Upper lobe of left lung (tissue), 4 donors: Measurements from ENCODE around the gene KRT23.

ENCODE experiments used
- EP300 ChIP-seq, 4 donors: sonication (generic); formaldehyde crosslinking; IDR thresholded peaks; one replicate each; pipeline ENCODE4 v1.5.1; 2017; ENCODE audit warnings: antibody characterized with exemption in 4 of 4, control low read depth in 2 of 4
- POLR2A ChIP-seq, 4 donors: fragments of 450-650 bp; IDR thresholded peaks; one replicate each; pipeline ENCODE4 v1.5.1; 2016 to 2017; ENCODE audit warnings: antibody characterized with exemption in 4 of 4, mild to moderate bottlenecking in 2 of 4
- TF ChIP-seq, protein P1 (sequence below), 6 experiments: fragments of 450-650 bp in 4 of 6; fragments of 200-600 bp in 2 of 6; sonication (generic) in 2 of 6; IDR thresholded peaks; one replicate each; pipeline ENCODE4 v1.5.1; 2016 to 2019; ENCODE audit warnings: antibody characterized with exemption in 6 of 6

DNA sequence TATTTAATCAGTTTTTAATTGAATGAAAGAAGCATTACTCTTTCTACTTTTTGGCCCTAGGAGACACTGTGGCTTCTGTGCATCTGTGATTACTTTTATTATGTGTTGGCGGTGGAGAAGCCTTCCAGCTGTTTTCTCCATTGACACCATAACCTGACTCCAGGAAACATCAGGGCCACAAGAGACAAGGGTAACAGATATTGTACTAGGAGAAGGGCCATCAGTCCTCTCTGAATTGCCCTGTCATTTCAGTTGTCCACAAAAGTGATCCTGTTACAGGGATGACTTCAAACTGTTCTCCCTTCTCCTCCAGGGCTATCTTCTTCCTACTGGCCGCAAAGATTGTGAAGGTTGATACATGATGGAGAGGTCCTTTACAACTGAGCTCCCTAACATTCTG lies 14.7 kb upstream of the KRT23 start:
- TF ChIP-seq, protein P1, sequence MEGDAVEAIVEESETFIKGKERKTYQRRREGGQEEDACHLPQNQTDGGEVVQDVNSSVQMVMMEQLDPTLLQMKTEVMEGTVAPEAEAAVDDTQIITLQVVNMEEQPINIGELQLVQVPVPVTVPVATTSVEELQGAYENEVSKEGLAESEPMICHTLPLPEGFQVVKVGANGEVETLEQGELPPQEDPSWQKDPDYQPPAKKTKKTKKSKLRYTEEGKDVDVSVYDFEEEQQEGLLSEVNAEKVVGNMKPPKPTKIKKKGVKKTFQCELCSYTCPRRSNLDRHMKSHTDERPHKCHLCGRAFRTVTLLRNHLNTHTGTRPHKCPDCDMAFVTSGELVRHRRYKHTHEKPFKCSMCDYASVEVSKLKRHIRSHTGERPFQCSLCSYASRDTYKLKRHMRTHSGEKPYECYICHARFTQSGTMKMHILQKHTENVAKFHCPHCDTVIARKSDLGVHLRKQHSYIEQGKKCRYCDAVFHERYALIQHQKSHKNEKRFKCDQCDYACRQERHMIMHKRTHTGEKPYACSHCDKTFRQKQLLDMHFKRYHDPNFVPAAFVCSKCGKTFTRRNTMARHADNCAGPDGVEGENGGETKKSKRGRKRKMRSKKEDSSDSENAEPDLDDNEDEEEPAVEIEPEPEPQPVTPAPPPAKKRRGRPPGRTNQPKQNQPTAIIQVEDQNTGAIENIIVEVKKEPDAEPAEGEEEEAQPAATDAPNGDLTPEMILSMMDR (IDR thresholded peaks at IDR 0.05): no peak
- TF ChIP-seq EP300 (IDR thresholded peaks at IDR 0.05) (no peak), POLR2A (IDR thresholded peaks at IDR 0.05) (no peak)
